ENCODE measurements around the gene DNAH14. TPM values are rescaled to one million over a fixed set of nuclear protein-coding genes. Genes with fewer than 3 reads are reported as not detected.

The DNAH14 gene
- total RNA-seq, 1 experiment from 2014 or later: not detected

- Histone ChIP-seq H3K9me3 (ENCODE audit: low read length) (no peaks in the 10 kb centered on the region), H3K4me3 (ENCODE audit: low read length) (no peak overlapping the region), H4K20me1 (ENCODE audit: insufficient read depth, low read depth, low read length) (no peaks in the 10 kb centered on the region), H3K27ac (ENCODE audit: low read length) (no peak overlapping the region), H3K27me3 (ENCODE audit: low read length) (no peaks in the 10 kb centered on the region), H3K79me2 (ENCODE audit: low read length) (no peaks in the 10 kb centered on the region), H3K36me3 (ENCODE audit: insufficient read depth, low read length) (no peaks in the 10 kb centered on the region), H3K9ac (ENCODE audit: low read length) (no peak overlapping the region), H3K4me1 (ENCODE audit: low read length) (no peaks in the 10 kb centered on the region), H2AFZ (ENCODE audit: low read length) (no peak overlapping the region), H3K4me2 (ENCODE audit: low read depth, low read length, poor library complexity, severe bottlenecking) (no peak overlapping the region), H3K9me2 (replicated peaks; ENCODE audit: insufficient read depth, low read length) (no peaks in the 10 kb centered on the region)
- no peak for DNase-seq
Observed at GRCh38 chr1:225341642-225342041, 412.2 kb downstream of the DNAH14 start.

DNA sequence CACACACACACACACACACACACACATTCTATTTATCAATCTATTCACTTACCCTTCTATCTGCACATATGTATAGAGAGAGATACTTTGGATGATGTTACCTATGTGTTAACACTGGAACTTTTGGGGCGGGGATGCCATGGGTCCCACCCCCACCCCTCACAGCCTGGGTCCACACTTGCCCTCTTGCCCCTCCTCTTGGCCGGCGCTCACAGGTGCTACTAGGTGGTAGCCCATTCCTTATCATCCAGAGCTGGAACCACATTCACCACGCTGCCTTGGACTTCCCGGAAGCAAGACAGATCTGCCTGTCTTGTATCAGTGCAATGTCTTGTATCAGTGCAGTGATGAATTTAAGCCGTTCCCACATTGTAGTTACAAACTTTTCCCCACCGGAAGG is 413.2 kb downstream of the DNAH14 start:
- no peak for DNase-seq
- Histone ChIP-seq H2AFZ (ENCODE audit: low read length) (no peak overlapping the region), H3K9me3 (ENCODE audit: low read length) (no peaks in the 10 kb centered on the region), H3K9ac (ENCODE audit: low read length) (no peak overlapping the region), H3K4me3 (ENCODE audit: low read length) (no peak overlapping the region), H4K20me1 (ENCODE audit: insufficient read depth, low read depth, low read length) (no peaks in the 10 kb centered on the region), H3K79me2 (ENCODE audit: low read length) (no peaks in the 10 kb centered on the region), H3K36me3 (ENCODE audit: insufficient read depth, low read length) (no peaks in the 10 kb centered on the region), H3K27ac (ENCODE audit: low read length) (no peak overlapping the region), H3K4me1 (ENCODE audit: low read length) (no peaks in the 10 kb centered on the region), H3K27me3 (ENCODE audit: low read length) (no peaks in the 10 kb centered on the region), H3K9me2 (replicated peaks; ENCODE audit: insufficient read depth, low read length) (no peaks in the 10 kb centered on the region), H3K4me2 (ENCODE audit: low read depth, low read length, poor library complexity, severe bottlenecking) (no peak overlapping the region)

GRCh38 chr1:225343618-225344017 is 414.1 kb downstream of the DNAH14 start:
- no peaks in the 10 kb centered on the region for H3K27me3 ChIP-seq (ENCODE audit: low read length)
- no peak overlapping the region for H3K4me2 ChIP-seq (ENCODE audit: low read depth, low read length, poor library complexity, severe bottlenecking)
- H3K36me3 ChIP-seq (ENCODE audit: insufficient read depth, low read length): no peaks in the 10 kb centered on the region
- no peak overlapping the region for H3K9ac ChIP-seq (ENCODE audit: low read length)
- no peaks in the 10 kb centered on the region for H3K79me2 ChIP-seq (ENCODE audit: low read length)
- no peaks in the 10 kb centered on the region for H3K9me3 ChIP-seq (ENCODE audit: low read length)
- no peaks in the 10 kb centered on the region for H3K9me2 ChIP-seq (replicated peaks; ENCODE audit: insufficient read depth, low read length)
- no peak overlapping the region for H3K4me3 ChIP-seq (ENCODE audit: low read length)
- no peaks in the 10 kb centered on the region for H4K20me1 ChIP-seq (ENCODE audit: insufficient read depth, low read depth, low read length)
- peak; percentile 64 for DNase-seq
- H3K4me1 ChIP-seq (ENCODE audit: low read length): no peaks in the 10 kb centered on the region
- H2AFZ ChIP-seq (ENCODE audit: low read length): no peak overlapping the region
- no peak overlapping the region for H3K27ac ChIP-seq (ENCODE audit: low read length)

DNA sequence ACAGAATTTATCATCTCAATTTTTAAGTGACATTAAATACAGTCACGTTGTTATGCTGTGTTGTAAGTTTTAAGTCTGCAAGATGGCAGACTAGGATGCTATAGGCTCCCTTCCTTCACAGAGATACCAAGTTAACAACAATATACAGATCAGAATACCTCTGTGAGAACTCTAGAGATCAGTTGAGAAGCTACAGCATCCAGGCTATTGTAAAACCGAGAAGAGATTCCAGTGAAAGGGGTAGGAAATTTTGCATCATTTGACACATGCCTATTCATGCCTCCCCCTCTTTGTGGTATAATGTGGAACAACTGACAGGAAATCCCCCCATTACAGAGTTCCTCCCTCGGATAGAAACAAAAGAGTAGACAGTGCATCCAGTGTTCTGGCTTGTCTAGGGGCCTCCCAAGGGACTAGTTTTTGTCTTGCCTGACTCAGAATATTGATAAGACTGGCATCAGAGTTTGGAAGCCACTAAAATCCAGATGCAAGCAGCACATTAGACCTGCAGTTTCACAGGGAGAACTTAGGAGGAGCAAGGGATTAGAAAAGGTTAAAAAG is 417.7 kb downstream of the DNAH14 start:
- Histone ChIP-seq H3K9me3 (ENCODE audit: low read length) (no peaks in the 10 kb centered on the region), H3K79me2 (ENCODE audit: low read length) (no peaks in the 10 kb centered on the region), H3K4me1 (ENCODE audit: low read length) (no peaks in the 10 kb centered on the region), H3K9me2 (replicated peaks; ENCODE audit: insufficient read depth, low read length) (no peaks in the 10 kb centered on the region), H3K4me2 (ENCODE audit: low read depth, low read length, poor library complexity, severe bottlenecking) (no peak overlapping the region), H4K20me1 (ENCODE audit: insufficient read depth, low read depth, low read length) (no peaks in the 10 kb centered on the region), H2AFZ (ENCODE audit: low read length) (no peak overlapping the region), H3K36me3 (ENCODE audit: insufficient read depth, low read length) (no peaks in the 10 kb centered on the region), H3K4me3 (ENCODE audit: low read length) (no peak overlapping the region), H3K27ac (ENCODE audit: low read length) (no peak overlapping the region), H3K9ac (ENCODE audit: low read length) (no peak overlapping the region), H3K27me3 (ENCODE audit: low read length) (no peaks in the 10 kb centered on the region)
- no peak for DNase-seq

DNA sequence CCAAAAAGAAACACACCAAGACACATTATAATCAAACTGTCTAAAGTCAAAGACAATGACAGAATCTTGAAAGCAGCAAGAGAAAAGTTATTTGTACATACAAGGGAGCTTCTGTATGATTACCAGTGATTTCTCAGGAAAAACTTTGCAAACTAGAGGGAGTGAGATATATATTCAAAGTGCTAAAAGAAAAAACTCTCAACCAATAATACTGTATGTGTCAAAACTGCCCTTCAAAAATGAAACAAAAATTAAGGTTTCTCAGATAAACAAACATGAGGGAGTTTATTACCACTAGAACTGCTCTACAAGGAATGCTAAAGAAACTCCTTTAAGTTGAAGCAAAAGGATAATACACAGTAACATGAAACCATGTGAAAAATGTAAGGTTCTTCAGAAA is 418.9 kb downstream of the DNAH14 start:
- Histone ChIP-seq H3K9me2 (replicated peaks; ENCODE audit: insufficient read depth, low read length) (no peaks in the 10 kb centered on the region), H3K79me2 (ENCODE audit: low read length) (no peaks in the 10 kb centered on the region), H3K4me2 (ENCODE audit: low read depth, low read length, poor library complexity, severe bottlenecking) (no peak overlapping the region), H3K27me3 (ENCODE audit: low read length) (no peaks in the 10 kb centered on the region), H3K36me3 (ENCODE audit: insufficient read depth, low read length) (no peaks in the 10 kb centered on the region), H3K4me1 (ENCODE audit: low read length) (no peaks in the 10 kb centered on the region), H4K20me1 (ENCODE audit: insufficient read depth, low read depth, low read length) (no peaks in the 10 kb centered on the region), H3K9me3 (ENCODE audit: low read length) (no peaks in the 10 kb centered on the region), H3K27ac (ENCODE audit: low read length) (no peak overlapping the region), H3K4me3 (ENCODE audit: low read length) (no peak overlapping the region), H3K9ac (ENCODE audit: low read length) (no peak overlapping the region), H2AFZ (ENCODE audit: low read length) (no peak overlapping the region)
- DNase-seq: no peak

DNA sequence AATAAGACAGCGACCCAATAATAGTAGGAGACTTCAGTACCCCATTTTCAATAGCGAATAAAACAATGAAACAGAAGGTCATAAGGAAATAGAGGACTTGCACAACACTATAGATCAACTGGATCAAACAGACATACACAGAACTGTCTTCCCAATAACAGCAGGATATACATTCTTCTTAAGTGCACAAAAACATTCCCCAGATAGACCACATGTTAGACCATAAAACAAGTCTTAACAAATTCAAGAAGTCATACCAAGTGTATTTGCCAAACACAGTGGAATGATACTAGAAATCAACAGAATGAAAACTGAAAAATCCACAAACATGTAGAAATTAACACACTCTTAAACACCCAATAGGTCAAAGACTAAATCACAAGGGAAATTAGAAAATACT is 420.4 kb downstream of the DNAH14 start:
- Histone ChIP-seq H3K27ac (ENCODE audit: low read length) (no peak overlapping the region), H4K20me1 (ENCODE audit: insufficient read depth, low read depth, low read length) (no peaks in the 10 kb centered on the region), H3K79me2 (ENCODE audit: low read length) (no peaks in the 10 kb centered on the region), H3K36me3 (ENCODE audit: insufficient read depth, low read length) (no peaks in the 10 kb centered on the region), H3K9me3 (ENCODE audit: low read length) (no peaks in the 10 kb centered on the region), H3K4me2 (ENCODE audit: low read depth, low read length, poor library complexity, severe bottlenecking) (no peak overlapping the region), H2AFZ (ENCODE audit: low read length) (no peak overlapping the region), H3K4me1 (ENCODE audit: low read length) (no peaks in the 10 kb centered on the region), H3K9me2 (replicated peaks; ENCODE audit: insufficient read depth, low read length) (no peaks in the 10 kb centered on the region), H3K27me3 (ENCODE audit: low read length) (no peaks in the 10 kb centered on the region), H3K4me3 (ENCODE audit: low read length) (no peak overlapping the region), H3K9ac (ENCODE audit: low read length) (no peak overlapping the region)
- no peak for DNase-seq

GRCh38 chr1:225350872-225351271 is 421.4 kb downstream of the DNAH14 start:
- no peak overlapping the region for H2AFZ ChIP-seq (ENCODE audit: low read length)
- no peak overlapping the region for H3K4me2 ChIP-seq (ENCODE audit: low read depth, low read length, poor library complexity, severe bottlenecking)
- no peak overlapping the region for H3K4me3 ChIP-seq (ENCODE audit: low read length)
- no peaks in the 10 kb centered on the region for H3K4me1 ChIP-seq (ENCODE audit: low read length)
- H3K9me3 ChIP-seq (ENCODE audit: low read length): no peaks in the 10 kb centered on the region
- DNase-seq: no peak
- H3K9me2 ChIP-seq (replicated peaks; ENCODE audit: insufficient read depth, low read length): no peaks in the 10 kb centered on the region
- no peaks in the 10 kb centered on the region for H3K27me3 ChIP-seq (ENCODE audit: low read length)
- no peaks in the 10 kb centered on the region for H4K20me1 ChIP-seq (ENCODE audit: insufficient read depth, low read depth, low read length)
- H3K27ac ChIP-seq (ENCODE audit: low read length): no peak overlapping the region
- H3K79me2 ChIP-seq (ENCODE audit: low read length): no peaks in the 10 kb centered on the region
- no peak overlapping the region for H3K9ac ChIP-seq (ENCODE audit: low read length)
- no peaks in the 10 kb centered on the region for H3K36me3 ChIP-seq (ENCODE audit: insufficient read depth, low read length)

DNA sequence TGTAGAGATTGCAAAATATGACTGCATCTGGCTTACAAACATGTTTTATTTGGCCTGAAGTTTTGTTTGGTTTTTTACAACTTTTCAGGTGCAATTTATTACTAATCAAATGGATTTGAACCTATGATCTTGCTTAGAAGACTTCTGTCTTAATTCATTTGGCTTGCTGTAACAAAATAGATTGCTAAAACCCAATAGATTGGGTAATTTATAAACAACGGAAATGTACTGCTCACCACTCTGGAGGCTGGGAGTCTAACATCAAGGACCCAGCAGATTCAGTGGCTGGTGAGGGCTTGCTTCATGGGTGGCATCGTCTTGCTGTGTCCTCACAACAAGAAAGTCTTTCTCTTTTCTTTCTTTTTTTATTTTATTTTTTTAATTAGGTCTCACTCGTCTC is 425.4 kb downstream of the DNAH14 start:
- Histone ChIP-seq H3K4me1 (ENCODE audit: low read length) (no peaks in the 10 kb centered on the region), H3K4me3 (ENCODE audit: low read length) (no peak overlapping the region), H3K27ac (ENCODE audit: low read length) (no peak overlapping the region), H4K20me1 (ENCODE audit: insufficient read depth, low read depth, low read length) (no peaks in the 10 kb centered on the region), H3K4me2 (ENCODE audit: low read depth, low read length, poor library complexity, severe bottlenecking) (no peak overlapping the region), H3K9ac (ENCODE audit: low read length) (no peak overlapping the region), H3K36me3 (ENCODE audit: insufficient read depth, low read length) (no peaks in the 10 kb centered on the region), H2AFZ (ENCODE audit: low read length) (no peak overlapping the region), H3K79me2 (ENCODE audit: low read length) (no peaks in the 10 kb centered on the region), H3K9me3 (ENCODE audit: low read length) (no peaks in the 10 kb centered on the region), H3K9me2 (replicated peaks; ENCODE audit: insufficient read depth, low read length) (no peaks in the 10 kb centered on the region), H3K27me3 (ENCODE audit: low read length) (no peaks in the 10 kb centered on the region)
- DNase-seq: no peak

DNA sequence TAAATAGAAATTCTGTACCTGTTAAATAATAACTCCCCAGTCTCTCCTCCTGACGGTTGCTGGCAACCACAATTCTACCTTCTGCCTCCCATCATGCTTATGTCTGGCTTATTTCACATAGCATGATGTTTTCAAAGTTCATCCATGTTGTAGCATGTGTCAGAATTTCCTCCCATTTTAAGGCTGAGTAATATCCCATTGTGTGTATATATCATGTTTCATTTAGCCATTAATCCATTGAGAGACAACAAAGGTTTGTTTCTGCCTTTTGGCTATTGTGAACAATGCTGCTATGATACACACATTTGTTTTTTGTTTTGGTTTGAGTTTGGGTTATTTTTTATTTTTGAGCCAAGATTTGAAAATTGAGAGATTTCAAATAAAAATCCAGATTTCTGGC is 426.4 kb downstream of the DNAH14 start:
- Histone ChIP-seq H3K4me2 (ENCODE audit: low read depth, low read length, poor library complexity, severe bottlenecking) (no peak overlapping the region), H3K9me2 (replicated peaks; ENCODE audit: insufficient read depth, low read length) (no peaks in the 10 kb centered on the region), H2AFZ (ENCODE audit: low read length) (no peak overlapping the region), H3K4me1 (ENCODE audit: low read length) (no peaks in the 10 kb centered on the region), H3K27me3 (ENCODE audit: low read length) (no peaks in the 10 kb centered on the region), H3K9me3 (ENCODE audit: low read length) (no peaks in the 10 kb centered on the region), H3K36me3 (ENCODE audit: insufficient read depth, low read length) (no peaks in the 10 kb centered on the region), H3K27ac (ENCODE audit: low read length) (no peak overlapping the region), H3K9ac (ENCODE audit: low read length) (no peak overlapping the region), H4K20me1 (ENCODE audit: insufficient read depth, low read depth, low read length) (no peaks in the 10 kb centered on the region), H3K4me3 (ENCODE audit: low read length) (no peak overlapping the region), H3K79me2 (ENCODE audit: low read length) (no peaks in the 10 kb centered on the region)
- DNase-seq: no peak

Data from Karpas-422 (cell line).